Hypothalamus (tissue), 51 donors: ENCODE results near the gene HDAC4.

Experiments
- DNase-seq, 51 donors: peaks; one replicate each; lab custom pipeline; 2025; lab: John Stamatoyannopoulos, UW

The HDAC4 gene

GRCh38 chr2:239249048-239249447 is 151.8 kb downstream of the HDAC4 start:
- DNase-seq = no peak

GRCh38 chr2:239247401-239248245 is 153.2 kb downstream of the HDAC4 start:
- no peak for DNase-seq

GRCh38 chr2:239246723-239247122 is 154.1 kb downstream of the HDAC4 start:
- no peak for DNase-seq

GRCh38 chr2:239245872-239246721 is 154.7 kb downstream of the HDAC4 start:
- DNase-seq = peak in 1 of 51 donors; percentile 38

- no peak for DNase-seq
Measured at GRCh38 chr2:239245107-239245506, 155.7 kb downstream of the HDAC4 start.

GRCh38 chr2:239244625-239245024 is 156.2 kb downstream of the HDAC4 start:
- DNase-seq = no peak

- DNase-seq = no peak
Measured at GRCh38 chr2:239241431-239241960, 159.3 kb downstream of the HDAC4 start.

GRCh38 chr2:239240414-239240881 is 160.4 kb downstream of the HDAC4 start:
- DNase-seq = peak in 35 of 51 donors; percentile 39 to 90 (median 70)

- DNase-seq = peak in 17 of 51 donors; percentile 42 to 86 (median 55)
Measured at GRCh38 chr2:239239607-239240413, 161.0 kb downstream of the HDAC4 start.

- no peak for DNase-seq
Measured at GRCh38 chr2:239238839-239239606, 161.8 kb downstream of the HDAC4 start.

- no peak for DNase-seq
Measured at GRCh38 chr2:239238381-239238780, 162.4 kb downstream of the HDAC4 start.

GRCh38 chr2:239236808-239237205 is 164.0 kb downstream of the HDAC4 start:
- DNase-seq = no peak

GRCh38 chr2:239236043-239236807 is 164.6 kb downstream of the HDAC4 start:
- DNase-seq = peak in 7 of 51 donors; percentile 24 to 64 (median 48)

- DNase-seq = no peak
Measured at GRCh38 chr2:239235311-239235710, 165.5 kb downstream of the HDAC4 start.

GRCh38 chr2:239234191-239235175 is 166.3 kb downstream of the HDAC4 start:
- no peak for DNase-seq

GRCh38 chr2:239233576-239233975 is 167.2 kb downstream of the HDAC4 start:
- no peak for DNase-seq

GRCh38 chr2:239232195-239232578 is 168.6 kb downstream of the HDAC4 start:
- DNase-seq = no peak
